ENCODE data around the gene TIMM10.

GRCh38 chr11:57566905-57567514, 36.5 kb upstream of the TIMM10 start:
- no peak for TF ChIP-seq CTCF (IDR thresholded peaks at IDR 0.05)
- TF ChIP-seq ZFX (IDR thresholded peaks at IDR 0.05; ENCODE audit: borderline replicate concordance): no peak

All from 22Rv1 (cell line).